Peyer's patch (tissue), 4 donors: ENCODE data around the gene KCNJ6. TPM values are rescaled to one million over a fixed set of nuclear protein-coding genes. Genes with fewer than 3 reads are reported as not detected.

Experiments used
- DNase-seq, 3 donors: peaks; one replicate each; pipeline ENCODE4 v3.0.0-alpha.2; 2017 to 2019
- H3K27ac ChIP-seq, 4 donors: fragments of 200-600 bp; sonication (generic); one replicate each; pipeline ENCODE4 v1.5.1; 2016 to 2019
- H3K27me3 ChIP-seq, 2 donors: fragments of 200-600 bp; sonication (generic); one replicate each; pipeline ENCODE4 v1.5.1; 2019
- H3K36me3 ChIP-seq, 3 donors: fragments of 200-600 bp; sonication (generic); one replicate each; pipeline ENCODE4 v1.5.1; 2016 to 2019
- H3K4me1 ChIP-seq, 4 donors: fragments of 200-600 bp; sonication (generic); one replicate each; pipeline ENCODE4 v1.5.1; 2016 to 2019
- H3K4me3 ChIP-seq, 4 donors: fragments of 200-600 bp; sonication (generic); 1 replicate in 3 of 4; 2 replicates in 1 of 4; pipeline ENCODE4 v1.5.1; 2016 to 2019; ENCODE audit warnings: mild to moderate bottlenecking in 1 of 4
- H3K9me3 ChIP-seq, 4 donors: fragments of 200-600 bp; sonication (generic); one replicate each; pipeline ENCODE4 v1.5.1; 2016 to 2019; ENCODE audit warnings: mild to moderate bottlenecking in 1 of 4
- POLR2A ChIP-seq, 2 donors: fragments of 450-650 bp; IDR thresholded peaks; one replicate each; pipeline ENCODE4 v1.5.1; 2017; ENCODE audit warnings: antibody characterized with exemption in 2 of 2, mild to moderate bottlenecking in 2 of 2, moderate library complexity in 2 of 2
- total RNA-seq, 4 donors: library from RNA; depleted of rRNA; stranded (reverse); fragments of >200 nt; gene quantifications; one replicate each; pipeline ENCODE4 v1.1.0, GENCODE V29; 2016
- TF ChIP-seq, protein P1 (sequence below), 6 experiments: fragments of 450-650 bp in 4 of 6; fragments of 200-600 bp in 2 of 6; sonication (generic) in 1 of 6; IDR thresholded peaks; one replicate each; pipeline ENCODE4 v1.5.1; 2017 to 2019; ENCODE audit warnings: antibody characterized with exemption in 6 of 6, mild to moderate bottlenecking in 3 of 6, moderate library complexity in 1 of 6

Gene KCNJ6
- total RNA-seq, 4 donors from 2014 or later, result 0.13 to 0.83 (median 0.28) TPM

DNA sequence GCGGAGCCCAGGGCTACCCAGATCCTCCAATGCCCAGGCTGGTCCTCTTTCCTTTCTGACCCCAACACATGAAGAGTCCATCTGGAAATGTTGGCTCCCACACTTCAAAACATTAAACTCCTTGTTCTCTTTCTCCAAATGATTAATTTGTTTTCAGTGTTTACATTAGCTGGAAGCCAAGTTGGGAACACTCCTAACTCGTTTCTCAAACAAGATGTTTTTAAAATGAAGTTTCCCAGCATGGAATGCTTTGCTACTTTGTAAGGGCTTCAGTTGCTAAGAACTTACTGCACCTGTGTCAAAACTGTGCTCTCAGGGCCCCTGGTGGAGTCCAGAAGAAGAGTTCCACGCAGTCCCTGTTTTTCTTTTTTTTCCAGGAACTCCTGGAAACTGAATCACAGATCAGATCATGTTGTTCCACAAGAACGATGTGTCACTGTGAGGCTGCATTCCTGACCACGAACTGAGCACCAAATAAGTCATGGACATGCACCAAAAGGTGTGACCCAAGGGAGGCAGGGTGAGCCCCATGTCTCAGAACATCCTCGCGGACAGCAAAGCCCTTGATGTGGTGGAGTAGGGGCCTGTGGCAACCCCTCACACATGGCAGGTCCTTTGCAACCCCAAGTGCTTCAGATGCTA is 257.3 kb downstream of the KCNJ6 start:
- DNase-seq, result peak in 2 of 3 donors; percentile 18 to 53
- H3K9me3 ChIP-seq, result no peaks in the 10 kb centered on the region
- H3K4me1 ChIP-seq, result no peaks in the 10 kb centered on the region
- H3K27ac ChIP-seq, result peak overlapping the region in 3 of 4 donors; percentile 10 to 60 (median 17)
- no peaks in the 10 kb centered on the region for H3K36me3 ChIP-seq
- TF ChIP-seq, protein P1, sequence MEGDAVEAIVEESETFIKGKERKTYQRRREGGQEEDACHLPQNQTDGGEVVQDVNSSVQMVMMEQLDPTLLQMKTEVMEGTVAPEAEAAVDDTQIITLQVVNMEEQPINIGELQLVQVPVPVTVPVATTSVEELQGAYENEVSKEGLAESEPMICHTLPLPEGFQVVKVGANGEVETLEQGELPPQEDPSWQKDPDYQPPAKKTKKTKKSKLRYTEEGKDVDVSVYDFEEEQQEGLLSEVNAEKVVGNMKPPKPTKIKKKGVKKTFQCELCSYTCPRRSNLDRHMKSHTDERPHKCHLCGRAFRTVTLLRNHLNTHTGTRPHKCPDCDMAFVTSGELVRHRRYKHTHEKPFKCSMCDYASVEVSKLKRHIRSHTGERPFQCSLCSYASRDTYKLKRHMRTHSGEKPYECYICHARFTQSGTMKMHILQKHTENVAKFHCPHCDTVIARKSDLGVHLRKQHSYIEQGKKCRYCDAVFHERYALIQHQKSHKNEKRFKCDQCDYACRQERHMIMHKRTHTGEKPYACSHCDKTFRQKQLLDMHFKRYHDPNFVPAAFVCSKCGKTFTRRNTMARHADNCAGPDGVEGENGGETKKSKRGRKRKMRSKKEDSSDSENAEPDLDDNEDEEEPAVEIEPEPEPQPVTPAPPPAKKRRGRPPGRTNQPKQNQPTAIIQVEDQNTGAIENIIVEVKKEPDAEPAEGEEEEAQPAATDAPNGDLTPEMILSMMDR (IDR thresholded peaks at IDR 0.05), result peak in 2 of 6 experiments; percentile 9 to 21
- TF ChIP-seq POLR2A (IDR thresholded peaks at IDR 0.05), result no peak
- no peak overlapping the region for H3K4me3 ChIP-seq
- H3K27me3 ChIP-seq, result no peaks in the 10 kb centered on the region

DNA sequence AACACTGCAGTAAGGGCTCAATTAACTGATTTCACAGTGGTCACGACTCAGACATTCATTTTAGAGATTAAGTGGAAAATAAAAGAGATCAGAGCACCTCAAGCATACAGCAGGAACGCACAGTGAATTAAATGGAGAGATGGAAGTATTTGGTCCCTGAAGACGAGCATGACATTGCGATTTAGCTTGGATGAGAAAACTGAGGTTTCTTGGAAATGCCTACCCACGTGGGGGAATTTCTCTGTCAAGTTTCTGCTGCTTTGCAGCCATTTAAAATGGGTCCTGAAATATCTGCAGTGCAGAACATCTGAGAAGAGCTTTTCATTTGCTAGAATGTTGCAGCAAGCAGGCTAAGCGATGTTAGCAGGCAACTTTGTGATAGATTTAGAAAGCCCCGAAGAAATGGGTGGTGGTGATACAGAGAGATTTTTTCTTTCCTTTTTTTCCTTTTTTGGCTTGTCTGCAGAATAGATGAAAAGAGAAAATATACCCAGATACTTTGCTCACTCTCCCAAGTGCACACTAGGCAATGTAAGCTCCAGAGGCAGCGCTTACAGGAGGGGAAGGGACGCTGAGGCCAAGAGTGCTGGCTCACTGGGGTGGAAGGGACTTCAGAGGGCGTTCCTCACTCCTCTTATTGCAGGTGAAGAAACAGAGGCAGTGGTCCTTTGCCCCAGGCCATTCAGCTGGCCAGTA is 258.0 kb downstream of the KCNJ6 start:
- Histone ChIP-seq H3K9me3 (no peaks in the 10 kb centered on the region), H3K4me3 (no peak overlapping the region), H3K27ac (peak overlapping the region in 3 of 4 donors; percentile 10 to 60 (median 17)), H3K4me1 (no peaks in the 10 kb centered on the region), H3K27me3 (no peaks in the 10 kb centered on the region), H3K36me3 (no peaks in the 10 kb centered on the region)
- DNase-seq, result no peak
- TF ChIP-seq, protein P1 (IDR thresholded peaks at IDR 0.05), result no peak
- no peak for TF ChIP-seq POLR2A (IDR thresholded peaks at IDR 0.05)

DNA sequence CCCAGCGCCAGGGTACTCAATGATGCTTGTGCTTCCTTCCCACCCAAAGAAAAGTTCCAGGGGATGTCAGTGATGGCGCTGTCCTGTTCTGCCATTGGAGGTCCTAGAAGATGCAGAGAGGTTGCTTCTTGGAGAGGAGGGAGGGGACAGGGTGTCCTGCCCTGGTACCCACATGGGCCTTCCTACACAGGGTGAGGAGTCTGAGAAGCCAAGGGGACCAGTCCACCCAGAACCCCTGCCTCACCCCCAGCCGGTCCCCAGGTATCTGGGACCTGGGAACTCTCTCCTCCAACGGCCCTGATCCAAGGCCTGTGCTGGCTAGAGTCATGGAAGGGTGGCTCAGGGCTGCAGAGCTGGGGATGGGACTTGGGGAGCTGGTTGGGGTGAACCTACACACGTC is 259.4 kb downstream of the KCNJ6 start:
- DNase-seq, result no peak
- H3K27ac ChIP-seq, result no peak overlapping the region
- H3K4me3 ChIP-seq, result no peak overlapping the region
- H3K4me1 ChIP-seq, result no peaks in the 10 kb centered on the region
- no peaks in the 10 kb centered on the region for H3K9me3 ChIP-seq
- TF ChIP-seq POLR2A (IDR thresholded peaks at IDR 0.05), result no peak
- TF ChIP-seq, protein P1 (IDR thresholded peaks at IDR 0.05), result no peak
- no peaks in the 10 kb centered on the region for H3K27me3 ChIP-seq
- H3K36me3 ChIP-seq, result no peaks in the 10 kb centered on the region

DNA sequence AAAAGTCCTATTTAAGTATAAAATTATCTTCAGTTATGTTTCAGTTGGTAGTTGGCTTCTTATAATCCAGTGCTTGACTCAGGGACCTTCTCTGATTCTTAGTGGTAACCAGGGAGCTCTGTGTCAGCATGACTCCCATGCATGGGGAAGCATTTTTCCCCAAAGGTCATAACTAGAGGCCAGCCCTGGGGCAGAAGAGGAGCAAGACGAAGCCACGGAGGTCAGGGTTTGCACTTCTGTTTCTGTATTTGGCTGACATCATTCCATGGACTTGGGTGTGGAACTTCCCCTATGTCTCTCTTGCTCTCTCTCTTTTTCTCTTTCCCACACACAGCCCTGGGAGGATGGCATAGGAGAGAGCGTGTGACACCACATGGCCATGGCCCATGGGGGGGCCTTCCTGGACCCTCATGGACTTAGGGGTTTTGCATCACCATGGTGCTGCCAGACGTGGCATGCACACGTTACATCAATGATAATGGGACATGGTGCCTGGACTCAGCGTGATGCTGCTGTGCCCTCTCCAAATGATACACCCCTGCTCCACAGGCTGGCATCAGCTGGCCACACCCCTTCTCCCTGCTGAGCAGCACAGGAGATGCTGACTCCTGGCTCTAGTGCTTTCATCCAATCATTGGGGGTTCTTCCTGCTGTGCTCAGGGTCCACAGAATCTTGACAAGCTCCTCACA is 260.5 kb downstream of the KCNJ6 start:
- Histone ChIP-seq H3K27ac (no peak overlapping the region), H3K27me3 (no peaks in the 10 kb centered on the region), H3K4me1 (no peaks in the 10 kb centered on the region), H3K9me3 (no peaks in the 10 kb centered on the region), H3K36me3 (no peaks in the 10 kb centered on the region), H3K4me3 (no peak overlapping the region)
- no peak for DNase-seq
- TF ChIP-seq, protein P1 (IDR thresholded peaks at IDR 0.05), result no peak
- TF ChIP-seq POLR2A (IDR thresholded peaks at IDR 0.05), result no peak

DNA sequence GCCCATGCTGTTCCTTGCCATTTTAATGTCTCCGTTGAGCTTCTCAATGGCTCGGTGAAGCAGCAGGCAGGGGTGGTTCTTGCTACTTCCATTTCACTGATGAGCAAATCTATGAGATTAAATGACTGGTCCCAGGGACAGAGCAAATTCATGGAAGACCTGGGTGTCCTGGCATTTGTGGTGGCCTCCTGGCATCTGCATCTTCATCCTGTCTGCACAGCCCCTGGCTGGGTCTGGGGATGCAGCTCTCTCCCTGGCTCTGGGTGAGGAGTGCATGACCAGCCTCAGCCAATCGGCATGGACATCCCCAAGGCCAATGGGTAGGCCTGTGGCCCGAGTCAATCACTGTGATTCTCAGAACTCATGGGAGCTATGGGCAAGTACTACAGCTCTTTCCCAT is 261.7 kb downstream of the KCNJ6 start:
- no peak for DNase-seq
- H3K4me3 ChIP-seq, result no peak overlapping the region
- no peaks in the 10 kb centered on the region for H3K36me3 ChIP-seq
- H3K4me1 ChIP-seq, result no peaks in the 10 kb centered on the region
- H3K27ac ChIP-seq, result no peak overlapping the region
- TF ChIP-seq, protein P1 (IDR thresholded peaks at IDR 0.05), result no peak
- TF ChIP-seq POLR2A (IDR thresholded peaks at IDR 0.05), result no peak
- no peaks in the 10 kb centered on the region for H3K9me3 ChIP-seq
- H3K27me3 ChIP-seq, result no peaks in the 10 kb centered on the region
